Choroid plexus epithelial cell (primary cell): ENCODE data around the gene IMPG1.

ENCODE experiments used
- DNase-seq: peaks from one replicate; pipeline ENCODE4 v3.0.0-alpha.2; 2010; ENCODE audit warnings: low read depth
- H3K4me3 ChIP-seq: 2 replicates; pipeline ENCODE4 v1.5.1; 2011; ENCODE audit warnings: low read depth, mild to moderate bottlenecking, control low read depth, low read length, moderate library complexity
- TF ChIP-seq, protein P1 (sequence below): conservative IDR thresholded peaks from 2 replicates; pipeline ENCODE4 v1.5.1; 2011; ENCODE audit warnings: low read depth, mild to moderate bottlenecking, control low read depth, inconsistent platforms, low read length, moderate library complexity

The IMPG1 gene

DNA sequence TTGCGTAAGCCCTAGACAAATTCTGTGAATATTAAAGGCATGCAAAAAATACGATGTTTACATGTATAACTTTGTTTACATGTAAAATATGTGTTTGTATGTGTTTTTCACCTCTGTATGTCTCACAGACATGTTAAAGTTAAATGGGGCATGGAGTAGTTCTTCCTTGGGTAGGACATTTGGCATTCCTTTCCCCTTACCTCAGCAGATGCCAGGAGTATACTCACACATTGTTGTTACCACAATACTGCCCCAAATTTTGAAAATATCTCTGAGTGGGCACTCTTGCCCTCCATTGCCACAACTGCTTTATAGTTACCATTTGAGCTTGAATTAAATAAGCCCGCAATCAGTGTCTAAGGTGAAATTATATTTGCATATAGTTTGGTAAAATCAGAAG, 175.9 kb downstream of the IMPG1 start:
- DNase-seq = no peak
- TF ChIP-seq, protein P1, sequence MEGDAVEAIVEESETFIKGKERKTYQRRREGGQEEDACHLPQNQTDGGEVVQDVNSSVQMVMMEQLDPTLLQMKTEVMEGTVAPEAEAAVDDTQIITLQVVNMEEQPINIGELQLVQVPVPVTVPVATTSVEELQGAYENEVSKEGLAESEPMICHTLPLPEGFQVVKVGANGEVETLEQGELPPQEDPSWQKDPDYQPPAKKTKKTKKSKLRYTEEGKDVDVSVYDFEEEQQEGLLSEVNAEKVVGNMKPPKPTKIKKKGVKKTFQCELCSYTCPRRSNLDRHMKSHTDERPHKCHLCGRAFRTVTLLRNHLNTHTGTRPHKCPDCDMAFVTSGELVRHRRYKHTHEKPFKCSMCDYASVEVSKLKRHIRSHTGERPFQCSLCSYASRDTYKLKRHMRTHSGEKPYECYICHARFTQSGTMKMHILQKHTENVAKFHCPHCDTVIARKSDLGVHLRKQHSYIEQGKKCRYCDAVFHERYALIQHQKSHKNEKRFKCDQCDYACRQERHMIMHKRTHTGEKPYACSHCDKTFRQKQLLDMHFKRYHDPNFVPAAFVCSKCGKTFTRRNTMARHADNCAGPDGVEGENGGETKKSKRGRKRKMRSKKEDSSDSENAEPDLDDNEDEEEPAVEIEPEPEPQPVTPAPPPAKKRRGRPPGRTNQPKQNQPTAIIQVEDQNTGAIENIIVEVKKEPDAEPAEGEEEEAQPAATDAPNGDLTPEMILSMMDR = no peak

DNA sequence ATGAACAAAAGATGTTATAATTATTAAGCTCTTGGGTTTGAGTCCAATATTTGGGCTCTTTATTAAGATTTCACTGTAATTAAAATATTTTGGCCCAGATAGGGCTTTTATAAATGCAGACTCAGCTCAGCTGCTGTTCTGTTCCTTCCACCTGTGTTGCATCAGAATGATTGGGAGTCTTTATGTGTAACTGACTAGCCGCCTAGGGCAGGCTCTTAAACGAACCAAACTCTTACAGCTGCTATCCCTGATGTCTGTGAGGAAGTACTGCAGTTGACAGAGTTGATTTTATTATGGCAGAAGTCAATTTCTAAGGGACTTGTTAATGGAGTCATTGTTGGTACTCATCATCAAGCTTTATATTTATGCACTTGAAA, 178.7 kb downstream of the IMPG1 start:
- DNase-seq = peak; percentile 16
- TF ChIP-seq, protein P1 = no peak
- H3K4me3 ChIP-seq = no peak overlapping the region

More for the DNA sequence above, 175.9 kb downstream of the IMPG1 start:
- H3K4me3 ChIP-seq = no peak overlapping the region

DNA sequence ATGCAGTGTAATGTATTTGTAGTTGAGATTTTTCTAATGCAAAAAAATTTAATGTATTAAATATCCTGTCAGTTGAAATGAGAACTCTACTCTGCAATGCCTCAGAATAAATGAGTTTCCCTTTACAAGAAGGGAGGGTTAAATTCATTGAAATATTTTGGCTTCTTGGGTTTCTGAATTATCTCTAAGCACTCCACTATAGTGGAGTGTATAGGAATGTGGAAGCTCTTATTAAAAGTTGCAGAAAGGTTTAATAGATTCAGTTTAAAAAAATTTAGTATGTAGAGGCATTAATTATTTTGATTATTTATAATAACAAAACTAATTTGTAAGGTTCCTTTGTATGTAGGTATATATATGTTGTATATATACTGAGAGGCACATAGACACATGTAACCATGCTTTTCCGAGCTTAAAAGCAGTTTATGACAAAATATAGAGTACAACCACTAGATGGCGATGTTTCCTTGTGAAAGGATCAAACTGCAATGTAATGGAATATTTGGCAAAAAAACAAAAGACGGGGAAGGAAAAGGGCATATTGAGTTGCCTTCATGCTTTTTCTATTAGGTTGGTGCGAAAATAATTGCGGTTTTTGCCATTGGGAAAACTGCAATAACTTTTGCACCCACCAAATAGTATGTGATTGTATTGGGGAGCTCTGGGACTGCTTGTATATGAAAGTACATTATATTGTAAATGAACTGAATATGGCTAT, 179.2 kb downstream of the IMPG1 start:
- TF ChIP-seq, protein P1 = peak; percentile 61
- no peak overlapping the region for H3K4me3 ChIP-seq
- DNase-seq = peak; percentile 91

DNA sequence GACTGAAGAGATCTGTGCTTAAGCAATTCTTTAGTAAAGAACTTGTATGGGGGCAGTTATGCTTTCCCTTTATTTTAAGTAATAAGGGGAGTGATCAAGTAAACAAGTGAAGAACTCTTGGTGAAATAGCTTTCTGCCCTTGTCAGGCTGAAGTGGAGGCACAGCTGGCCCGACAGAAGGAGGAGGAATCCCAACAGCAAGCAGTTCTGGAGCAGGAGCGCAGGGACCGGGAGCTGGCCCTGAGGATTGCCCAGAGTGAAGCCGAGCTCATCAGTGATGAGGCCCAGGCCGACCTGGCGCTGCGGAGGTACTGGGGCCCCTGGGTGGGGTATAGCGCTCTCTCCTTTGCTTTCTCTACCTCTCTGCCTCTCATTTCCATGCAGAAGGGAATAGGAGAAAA, 180.1 kb downstream of the IMPG1 start:
- TF ChIP-seq, protein P1 = no peak
- H3K4me3 ChIP-seq = no peak overlapping the region
- DNase-seq = no peak

DNA sequence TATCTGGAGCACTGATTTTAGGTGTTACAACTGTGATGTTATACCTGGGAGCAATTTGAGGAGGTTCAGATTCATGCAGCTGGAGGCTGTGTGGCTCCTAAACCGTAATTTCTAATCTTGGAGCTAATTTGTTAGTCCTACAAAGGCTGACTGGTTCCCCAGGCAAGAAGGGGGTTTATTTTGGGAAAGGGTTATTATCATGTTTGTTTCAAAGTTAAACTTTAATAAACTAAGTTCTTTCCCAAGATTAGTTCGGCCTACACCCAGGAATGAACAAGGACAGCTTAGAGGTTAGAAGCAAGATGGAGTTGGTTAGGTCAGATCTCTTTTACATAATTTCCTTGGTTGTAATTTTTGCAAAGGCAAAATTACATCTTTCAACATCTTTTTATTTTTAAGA, 187.6 kb downstream of the IMPG1 start:
- TF ChIP-seq, protein P1 = no peak
- no peak for DNase-seq

DNA sequence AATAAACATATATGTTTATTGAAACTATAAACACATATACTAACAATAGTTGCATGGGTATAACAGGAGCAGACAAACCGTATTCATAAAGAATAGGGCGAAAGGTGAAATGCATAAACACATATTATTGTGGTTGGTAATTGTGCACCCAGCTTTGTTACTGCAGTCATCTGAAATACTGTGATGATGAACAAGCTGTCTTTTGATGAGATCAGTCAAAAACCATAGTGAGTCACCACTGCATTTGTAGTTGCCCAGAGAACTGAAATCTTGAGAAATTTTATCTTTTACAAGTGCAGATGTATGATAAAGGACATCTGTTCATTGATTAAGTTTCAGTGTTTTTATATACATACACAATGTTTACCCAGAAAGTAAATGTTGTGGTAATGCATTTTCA, 189.7 kb downstream of the IMPG1 start:
- DNase-seq = peak; percentile 80
- TF ChIP-seq, protein P1 = no peak
- H3K4me3 ChIP-seq = no peak overlapping the region

More for the DNA sequence above, 187.6 kb downstream of the IMPG1 start:
- H3K4me3 ChIP-seq = no peak overlapping the region

DNA sequence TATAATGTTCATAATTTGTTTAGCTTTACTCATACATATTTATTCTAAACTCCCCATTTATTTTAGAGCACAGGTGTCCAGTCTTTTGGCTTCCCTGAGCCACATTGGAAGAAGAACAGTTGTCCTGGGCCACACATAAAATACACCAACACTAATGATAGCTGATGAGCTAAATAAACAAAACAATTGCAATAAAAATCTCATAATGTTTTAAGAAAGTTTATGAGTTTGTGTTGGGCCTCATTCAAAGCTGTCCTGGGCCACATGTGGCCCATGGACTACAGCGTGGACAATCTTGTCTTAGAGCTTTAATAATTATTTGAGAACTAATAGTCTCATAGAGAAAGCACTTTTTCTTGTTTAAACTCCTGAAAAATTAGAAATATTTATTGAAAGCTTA, 192.2 kb downstream of the IMPG1 start:
- TF ChIP-seq, protein P1 = no peak
- DNase-seq = no peak
- no peak overlapping the region for H3K4me3 ChIP-seq
